Psoas muscle (tissue), 8 donors: ENCODE measurements around the gene BNC2. TPM values are rescaled to one million over a fixed set of nuclear protein-coding genes. Genes with fewer than 3 reads are reported as not detected.

Source experiments
- ATAC-seq, 4 donors: fragments of 200-7000 bp; cut with Tn5 transposase; one replicate each; pipeline ENCODE4 v1.9.1; 2020; ENCODE audit warnings: moderate library complexity in 3 of 4, mild to moderate bottlenecking in 2 of 4
- DNase-seq, 2 donors: peaks; one replicate each; pipeline ENCODE4 v3.0.0-alpha.2; 2020
- H3K27ac ChIP-seq: fragments of 200-600 bp; one replicate; pipeline ENCODE4 v1.8.0; 2022
- H3K27me3 ChIP-seq, 3 donors: fragments of 200-600 bp in 1 of 3; one replicate each; pipeline versions ENCODE4 v1.6.1 to v1.8.0; 2013 to 2022; ENCODE audit warnings: low read length in 2 of 3, mild to moderate bottlenecking in 2 of 3, moderate library complexity in 1 of 3; ENCODE audit not compliant: insufficient read depth in 3 of 3
- H3K36me3 ChIP-seq, 2 donors: fragments of 200-600 bp in 1 of 2; one replicate each; pipeline versions ENCODE4 v1.6.1 to v1.8.0; 2013 to 2022; ENCODE audit warnings: low read depth in 1 of 2, mild to moderate bottlenecking in 1 of 2, moderate library complexity in 1 of 2; ENCODE audit not compliant: insufficient read depth in 1 of 2
- H3K4me1 ChIP-seq: fragments of 200-600 bp; one replicate; pipeline ENCODE4 v1.8.0; 2022
- H3K4me3 ChIP-seq: fragments of 200-600 bp; one replicate; pipeline ENCODE4 v1.8.0; 2022; ENCODE audit warnings: mild to moderate bottlenecking
- H3K9me3 ChIP-seq: fragments of 200-600 bp; one replicate; pipeline ENCODE4 v1.8.0; 2022
- WGBS, 3 donors: extraction: QIAGEN DNeasy Blood & Tissue Kit; methylation state at CpG; one replicate each; pipeline versions ENCODE4 v1.1.6 to v1.1.7; 2013; 5-methylcytosine and 5-hydroxymethylcytosine counted together
- intact Hi-C, 2 donors: fragments of 100-400 bp; cut with DNase I; formaldehyde crosslinking; loops; one replicate each; pipeline versions ENCODE4 v1.11.0 to v1.14.2; 2022
- polyA plus RNA-seq, 3 donors: library from polyadenylated mRNA; stranded (reverse); fragments of 200-250 nt; gene quantifications; one replicate each; pipeline ENCODE4 v1.2.3, GENCODE V29; 2013
- total RNA-seq, 4 donors: library from RNA; stranded (reverse); fragmentation: NEBNext Ultra II Directional in 2 of 4; extraction: Animal tissue kit (Norgen Biotek cat#: 25700) in 2 of 4; gene quantifications; one replicate each; pipeline versions ENCODE4 v1.2.1 to v1.2.4, GENCODE V29; 2021 to 2023
- TF ChIP-seq, protein P1 (sequence below): fragments of 200-600 bp; IDR thresholded peaks from one replicate; pipeline ENCODE4 v1.8.0; 2022; ENCODE audit warnings: antibody characterized with exemption
- donor health status: healthy with polysubstance abuse.
- donor health status: DM: no; HTN: no; CAD: no; lungs with moderate emphysema.
- donor health status: Bipolar disorder and iron deficiency.
- donor health status: healthy.
- donor health status: DM: yes; HTN: yes; CAD: no.
- donor health status: DM: no; HTN: no; CAD: no.
- donor health status: DM: no; HTN: no; CAD: no.
- donor health status: DM: yes; HTN: yes; CAD: no.

Gene BNC2
- total and polyA plus RNA-seq, 7 donors: 1.3 to 168 (median 44.1) TPM

DNA sequence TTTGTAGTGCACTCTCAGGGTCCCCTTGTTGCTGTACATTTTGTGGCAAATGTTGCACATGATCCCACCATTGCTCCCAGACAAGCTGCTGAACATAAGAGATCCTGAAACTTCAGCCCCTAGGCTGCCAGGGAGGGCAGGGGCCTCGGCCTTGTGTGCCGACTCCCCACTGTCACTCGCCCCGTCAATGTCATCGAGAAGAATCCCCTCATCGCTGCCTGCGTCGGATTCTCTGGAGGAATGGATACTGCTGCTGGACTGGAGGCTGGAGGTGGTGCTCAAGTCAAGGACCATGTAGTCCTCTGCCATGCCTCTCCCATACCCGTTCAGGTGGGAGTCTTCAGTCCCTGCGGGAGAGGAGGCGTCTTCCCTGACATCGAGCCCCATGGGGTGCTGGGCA is 451.3 kb downstream of the BNC2 start:
- ATAC-seq (no peak), DNase-seq (no peak)
- Histone ChIP-seq H3K27ac (no peak overlapping the region), H3K4me1 (no peaks in the 10 kb centered on the region), H3K36me3 (peaks cover 0 to 6% of the 10 kb centered on the region in 2 donors), H3K9me3 (no peaks in the 10 kb centered on the region), H3K27me3 (no peaks in the 10 kb centered on the region), H3K4me3 (no peak overlapping the region)
- TF ChIP-seq, protein P1, sequence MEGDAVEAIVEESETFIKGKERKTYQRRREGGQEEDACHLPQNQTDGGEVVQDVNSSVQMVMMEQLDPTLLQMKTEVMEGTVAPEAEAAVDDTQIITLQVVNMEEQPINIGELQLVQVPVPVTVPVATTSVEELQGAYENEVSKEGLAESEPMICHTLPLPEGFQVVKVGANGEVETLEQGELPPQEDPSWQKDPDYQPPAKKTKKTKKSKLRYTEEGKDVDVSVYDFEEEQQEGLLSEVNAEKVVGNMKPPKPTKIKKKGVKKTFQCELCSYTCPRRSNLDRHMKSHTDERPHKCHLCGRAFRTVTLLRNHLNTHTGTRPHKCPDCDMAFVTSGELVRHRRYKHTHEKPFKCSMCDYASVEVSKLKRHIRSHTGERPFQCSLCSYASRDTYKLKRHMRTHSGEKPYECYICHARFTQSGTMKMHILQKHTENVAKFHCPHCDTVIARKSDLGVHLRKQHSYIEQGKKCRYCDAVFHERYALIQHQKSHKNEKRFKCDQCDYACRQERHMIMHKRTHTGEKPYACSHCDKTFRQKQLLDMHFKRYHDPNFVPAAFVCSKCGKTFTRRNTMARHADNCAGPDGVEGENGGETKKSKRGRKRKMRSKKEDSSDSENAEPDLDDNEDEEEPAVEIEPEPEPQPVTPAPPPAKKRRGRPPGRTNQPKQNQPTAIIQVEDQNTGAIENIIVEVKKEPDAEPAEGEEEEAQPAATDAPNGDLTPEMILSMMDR: no peak
- intact Hi-C loops: no loop called here
- WGBS, 3 donors: 95 to 97% (median 95%) methylated on average over 12 of the region's 12 CpGs

DNA sequence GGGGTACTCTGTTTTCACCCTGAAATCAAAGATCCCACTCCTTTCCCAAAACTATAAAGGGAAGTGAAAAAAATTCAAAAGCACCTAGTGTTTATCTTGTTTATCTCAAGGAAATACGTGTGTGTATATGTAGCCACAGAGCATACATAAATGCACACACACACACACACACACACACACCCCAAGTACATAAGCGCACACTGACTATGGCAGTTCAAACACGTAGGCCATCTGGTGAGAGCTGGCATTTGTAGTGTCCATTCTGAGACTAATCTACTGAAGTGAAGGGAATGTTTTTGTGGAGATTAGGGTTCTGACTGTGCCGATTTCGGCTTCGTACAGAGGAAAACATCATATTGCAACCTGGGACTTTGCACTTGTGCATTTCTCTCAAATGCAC is 451.7 kb downstream of the BNC2 start:
- TF ChIP-seq, protein P1: no peak
- Histone ChIP-seq H3K9me3 (no peaks in the 10 kb centered on the region), H3K27me3 (no peaks in the 10 kb centered on the region), H3K36me3 (peaks cover 0 to 6% of the 10 kb centered on the region in 2 donors), H3K4me3 (no peak overlapping the region), H3K4me1 (no peaks in the 10 kb centered on the region), H3K27ac (no peak overlapping the region)
- intact Hi-C loops: no loop called here
- ATAC-seq (no peak), DNase-seq (no peak)
- 64 to 78% (median 77%) methylated on average over 6 of the region's 6 CpGs for WGBS, 3 donors

GRCh38 chr9:16417749-16418148 is 452.7 kb downstream of the BNC2 start:
- H3K36me3 ChIP-seq: peaks cover 0 to 6% of the 10 kb centered on the region in 2 donors
- no peak overlapping the region for H3K27ac ChIP-seq
- H3K4me3 ChIP-seq: no peak overlapping the region
- H3K9me3 ChIP-seq: no peaks in the 10 kb centered on the region
- WGBS, 3 donors: 69 to 71% (median 69%) methylated on average over 3 of the region's 3 CpGs
- H3K4me1 ChIP-seq: no peaks in the 10 kb centered on the region
- TF ChIP-seq, protein P1: no peak
- no peaks in the 10 kb centered on the region for H3K27me3 ChIP-seq
- intact Hi-C loops: no loop called here
- no peak for DNase-seq
- ATAC-seq: no peak

- 24 to 35% (median 32%) methylated on average over 3 of the region's 3 CpGs for WGBS, 3 donors
- no peak overlapping the region for H3K4me3 ChIP-seq
- TF ChIP-seq, protein P1: no peak
Observed at GRCh38 chr9:16417161-16417560, 453.3 kb downstream of the BNC2 start.

DNA sequence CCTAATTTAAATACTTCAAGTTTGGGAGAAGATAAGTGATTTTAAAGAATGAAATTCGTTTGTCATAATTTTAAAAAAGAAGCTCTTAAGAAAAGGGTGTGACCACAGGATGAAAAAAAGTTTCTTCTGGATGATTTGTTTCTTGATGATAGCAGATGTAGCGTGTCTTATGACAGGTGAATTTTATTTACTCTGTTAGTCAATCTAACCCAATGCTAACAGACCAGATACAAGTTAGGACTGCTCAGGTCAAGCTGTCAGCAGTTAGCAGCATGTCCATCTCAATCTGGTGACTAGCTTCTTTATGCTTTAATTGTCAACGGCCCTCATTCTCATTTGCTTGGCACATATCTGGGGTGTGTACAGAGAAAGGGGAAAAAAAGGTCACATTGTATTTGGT is 456.0 kb downstream of the BNC2 start:
- no peak for ATAC-seq
- Histone ChIP-seq H3K27ac (peak overlapping the region; percentile 53), H3K4me1 (no peaks in the 10 kb centered on the region), H3K36me3 (peaks cover 0 to 6% of the 10 kb centered on the region in 2 donors), H3K27me3 (no peaks in the 10 kb centered on the region), H3K4me3 (no peak overlapping the region), H3K9me3 (no peaks in the 10 kb centered on the region)
- intact Hi-C loops: no loop called here
- no peak for DNase-seq
- TF ChIP-seq, protein P1: no peak
- 62 to 70% (median 70%) methylated on average over 3 of the region's 3 CpGs for WGBS, 3 donors

More at GRCh38 chr9:16417161-16417560, 453.3 kb downstream of the BNC2 start:
- DNase-seq (no peak), ATAC-seq (no peak)
- intact Hi-C loops: no loop called here
- Histone ChIP-seq H3K4me1 (no peaks in the 10 kb centered on the region), H3K27me3 (no peaks in the 10 kb centered on the region), H3K36me3 (peaks cover 0 to 6% of the 10 kb centered on the region in 2 donors), H3K9me3 (no peaks in the 10 kb centered on the region), H3K27ac (peak overlapping the region; percentile 18)
